Hematopoietic multipotent progenitor cell treated with erythropoietin and hydrocortisone succinate and interleukin-3 and kit ligand, for 8 days (in vitro differentiated cells): Measurements from ENCODE around the gene PYGO2.

Source experiments
- DNase-seq: peaks from one replicate; pipeline ENCODE4 v3.0.0-alpha.2; 2015

The PYGO2 gene

DNA sequence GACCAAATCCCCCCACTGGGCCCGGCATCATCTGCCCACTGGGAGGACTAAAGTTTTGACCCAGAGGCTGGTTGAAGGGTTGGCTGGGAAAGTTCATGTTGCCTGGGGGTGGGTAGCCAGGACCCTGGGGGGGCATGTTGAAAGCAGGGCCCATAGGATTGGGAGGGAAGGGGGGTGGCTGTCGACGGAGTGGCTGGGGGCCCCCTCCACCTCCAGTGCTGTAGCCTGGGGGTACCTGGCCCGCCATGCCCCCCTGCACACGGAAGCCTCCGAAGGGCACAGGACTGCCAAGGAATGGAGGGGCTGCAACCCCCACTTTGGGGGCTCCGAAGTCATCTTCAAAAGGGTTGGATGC, 2.2 kb downstream of the PYGO2 start:
- no peak for DNase-seq

DNA sequence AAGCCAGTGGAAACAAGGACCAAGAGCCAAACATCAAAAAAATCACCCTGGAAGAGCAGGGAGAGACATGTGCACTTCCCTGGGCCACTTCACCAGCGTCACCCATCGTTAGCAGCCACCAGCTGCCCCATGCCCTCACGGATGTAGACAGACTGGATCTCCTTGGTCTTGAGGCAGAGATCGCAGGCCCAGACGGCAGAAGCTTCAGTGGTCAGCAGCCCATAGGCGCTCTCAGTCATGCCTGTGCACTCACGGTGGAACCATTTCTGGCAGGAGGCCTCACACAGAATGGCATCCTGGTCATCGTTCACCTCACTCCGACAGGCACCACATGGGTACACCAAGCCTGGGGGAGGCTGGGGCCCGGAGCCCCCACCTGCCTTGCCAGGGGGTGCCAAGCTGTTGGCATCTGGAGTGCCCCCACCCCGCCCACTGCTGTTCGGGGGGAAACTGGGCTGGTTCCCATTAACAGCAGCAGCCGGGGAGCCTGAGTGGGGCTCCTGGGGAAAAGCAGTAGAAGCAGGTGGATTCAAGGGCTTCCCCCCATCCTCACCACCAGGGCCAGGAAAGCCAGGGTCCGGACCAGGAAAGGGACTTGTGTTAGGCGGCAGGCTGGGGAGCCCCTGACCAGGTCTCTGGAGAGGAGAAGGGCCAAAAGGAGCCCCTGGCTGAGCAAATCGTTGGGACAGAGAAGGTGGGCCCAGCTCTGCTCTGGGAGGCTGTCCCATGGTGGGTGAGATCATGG, 2.7 kb downstream of the PYGO2 start:
- DNase-seq, result no peak

DNA sequence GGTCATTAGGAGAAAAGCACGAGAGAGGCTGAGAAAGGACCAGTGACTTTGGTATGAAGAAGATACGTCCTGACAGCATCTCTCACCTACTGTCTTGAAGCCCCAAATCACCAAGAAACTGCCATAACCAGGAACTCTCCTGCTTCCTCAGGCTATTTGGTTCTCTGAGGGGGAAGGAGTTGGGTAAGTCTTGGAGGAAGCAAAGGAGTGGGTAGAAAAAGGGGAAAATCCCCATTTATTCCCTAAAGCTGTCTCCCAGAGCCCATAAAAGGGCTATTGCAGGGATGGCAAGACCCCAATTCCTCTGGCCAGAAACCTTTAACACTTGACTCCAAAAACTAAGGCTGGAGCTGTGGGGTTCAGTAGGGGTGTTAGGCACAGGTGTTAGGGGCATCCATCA, 3.5 kb downstream of the PYGO2 start:
- DNase-seq, result no peak

DNA sequence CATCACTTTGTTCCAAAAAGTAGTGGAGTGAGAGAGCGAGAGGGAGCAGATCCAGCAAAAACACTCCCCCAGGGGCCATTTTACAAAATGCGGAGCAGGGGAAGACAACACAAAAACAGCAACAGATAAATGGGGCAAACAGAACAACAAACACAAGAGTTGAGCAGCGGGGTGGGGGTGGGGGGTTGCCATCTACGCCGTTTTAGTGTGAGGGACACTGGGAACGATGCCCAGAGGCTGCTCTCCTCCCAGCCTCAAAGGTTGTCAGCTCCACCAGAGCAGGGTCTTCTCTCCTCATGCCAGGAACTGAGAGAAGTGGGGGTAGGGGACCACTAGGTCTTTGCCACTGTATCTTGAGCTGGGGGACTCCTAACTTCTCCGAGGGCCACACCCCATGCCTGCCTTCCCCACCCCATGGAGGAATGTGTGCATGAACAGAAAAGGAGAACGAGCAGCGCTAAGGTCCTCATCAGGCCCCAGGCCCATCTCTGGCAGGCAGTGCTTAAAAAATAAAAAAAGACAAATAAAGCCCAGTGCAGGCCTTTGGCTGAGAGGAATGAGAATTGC, 4.4 kb downstream of the PYGO2 start:
- DNase-seq, result no peak

DNA sequence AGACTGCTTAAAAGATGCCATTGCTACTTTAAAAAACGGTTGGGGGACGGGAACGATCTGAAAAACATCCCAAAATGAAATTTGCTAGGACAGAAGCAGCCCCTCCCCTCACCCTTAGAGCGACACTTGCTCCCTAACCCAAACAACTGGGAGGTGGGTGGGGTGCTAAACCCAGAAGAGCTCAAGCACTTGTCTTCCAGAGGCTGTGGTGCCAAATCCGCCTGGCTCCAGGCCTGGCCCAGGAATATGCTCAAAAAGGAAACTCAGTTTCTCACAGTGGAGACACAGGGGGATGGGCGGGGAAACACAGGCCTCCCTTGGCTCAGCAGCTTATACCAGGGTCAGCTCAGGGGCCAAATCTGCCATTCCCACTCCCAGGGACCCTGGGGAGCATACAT, 5.0 kb downstream of the PYGO2 start:
- no peak for DNase-seq

DNA sequence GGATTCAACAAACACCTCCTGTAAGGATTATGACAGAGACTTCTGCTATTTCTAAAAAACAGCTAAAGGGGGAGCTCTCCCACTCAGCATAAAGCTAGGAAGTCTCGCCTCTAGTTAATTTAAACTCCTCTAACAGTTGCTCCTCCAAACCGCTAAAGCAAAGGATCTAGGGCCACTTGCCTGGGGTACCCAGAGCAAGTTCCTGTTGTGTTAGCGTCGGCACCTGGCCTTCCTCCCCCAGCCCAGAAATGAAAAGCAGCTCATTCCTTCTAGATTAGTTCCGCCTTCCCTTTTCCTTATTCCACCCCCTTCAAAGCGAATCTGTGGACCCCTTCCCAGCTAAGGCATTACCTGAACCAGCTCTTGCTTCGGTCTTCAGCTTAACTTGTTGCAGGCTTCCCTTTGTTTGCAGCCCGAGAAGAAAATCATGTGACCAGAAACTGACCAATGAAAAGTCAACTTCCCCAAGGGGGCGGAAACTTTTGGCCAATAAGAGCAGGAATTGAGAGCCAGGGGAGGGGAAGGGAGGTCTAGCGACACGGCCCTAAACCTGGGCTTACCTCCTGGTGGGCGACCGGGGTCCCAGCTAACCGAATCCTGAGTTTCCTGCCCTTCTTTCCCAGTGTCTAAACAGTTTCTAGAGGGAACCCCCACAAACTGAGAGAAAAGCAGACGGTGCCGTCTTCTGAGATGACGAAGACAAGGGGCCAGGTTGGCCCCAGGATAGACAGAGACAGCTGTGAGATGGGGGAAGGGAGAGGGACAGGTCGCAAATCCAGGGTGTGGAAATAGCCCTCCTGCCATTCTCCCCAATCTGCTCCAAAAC, 5.7 kb downstream of the PYGO2 start, which contains the start of gene PBXIP1:
PBXIP1 (minus strand) TSS at position 382 of the 826 bp plus-strand sequence. CDS start 2,378 bp downstream, outside the sequence.
- DNase-seq, result peak; percentile 96

DNA sequence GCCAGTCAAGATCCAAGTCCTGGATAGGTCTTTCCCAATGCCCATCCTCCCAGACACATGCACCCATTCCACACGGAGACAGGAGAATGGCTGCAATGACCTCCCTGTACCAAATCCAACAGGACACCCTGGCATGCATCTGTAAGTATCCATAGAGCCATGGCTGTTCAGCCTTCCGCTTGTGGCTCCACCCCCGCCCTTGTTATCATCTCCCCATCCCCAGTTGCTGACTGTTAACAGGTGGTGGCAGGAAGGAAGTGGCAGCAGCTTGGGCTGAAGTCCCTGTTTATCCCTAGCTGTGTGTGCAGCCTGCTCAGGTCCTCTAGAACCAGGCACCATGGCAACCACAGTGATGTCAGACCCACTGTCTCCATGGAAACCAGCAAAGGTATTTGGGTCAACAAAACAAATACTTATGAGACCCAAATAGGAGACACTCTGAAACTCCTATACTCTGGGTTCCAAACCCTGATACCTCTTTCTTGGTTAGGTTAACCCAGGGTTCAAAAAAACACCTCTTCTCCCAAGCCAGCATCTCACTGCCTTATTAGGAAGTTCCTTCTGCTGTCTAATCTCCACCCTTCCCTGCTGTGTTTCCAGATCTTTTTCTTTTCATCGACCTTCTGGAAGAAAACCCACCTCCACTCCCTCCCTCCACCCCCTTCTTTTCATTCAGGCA, 6.4 kb downstream of the PYGO2 start:
- peak; percentile 79 for DNase-seq

DNA sequence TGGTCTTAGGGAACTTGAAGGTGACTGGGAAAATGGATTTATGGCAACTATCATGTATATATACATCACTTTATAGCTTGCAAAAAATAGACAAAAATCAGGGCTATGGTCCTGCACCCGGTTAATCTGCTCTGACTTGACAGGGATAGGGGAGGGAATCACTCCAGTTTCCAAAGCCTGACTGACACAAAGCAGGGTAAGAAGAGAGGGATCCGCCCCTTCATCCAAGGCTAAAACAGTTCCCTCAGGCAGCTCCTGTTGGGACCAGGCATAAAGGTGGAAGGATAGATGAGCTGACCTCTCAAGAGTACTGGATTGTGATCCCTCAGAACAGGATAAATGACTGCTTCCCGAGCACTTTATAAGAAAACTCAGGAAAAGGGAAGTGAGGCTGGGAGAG, 7.0 kb downstream of the PYGO2 start:
- no peak for DNase-seq

DNA sequence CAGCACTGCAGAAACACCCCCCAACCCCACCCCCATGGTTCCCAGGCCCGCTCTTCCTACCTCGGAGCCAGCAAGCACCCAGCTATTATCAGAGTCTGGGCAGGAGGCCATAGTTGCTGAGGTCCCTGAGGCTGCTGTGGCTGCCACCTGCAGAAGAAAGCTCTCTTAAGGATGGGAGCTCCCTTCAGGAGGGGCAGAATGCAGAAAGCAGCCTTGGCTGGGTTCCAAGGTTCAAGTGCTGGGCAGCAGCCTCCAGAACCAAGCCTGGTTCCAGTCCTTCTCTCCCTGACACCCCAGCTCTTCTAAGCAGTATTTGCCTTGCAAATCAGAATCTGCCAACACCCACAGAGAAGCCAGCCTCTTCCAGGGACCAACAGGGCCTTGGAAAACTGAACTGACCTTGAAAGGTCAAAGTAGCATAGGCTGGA, 8.0 kb downstream of the PYGO2 start:
- DNase-seq, result no peak

DNA sequence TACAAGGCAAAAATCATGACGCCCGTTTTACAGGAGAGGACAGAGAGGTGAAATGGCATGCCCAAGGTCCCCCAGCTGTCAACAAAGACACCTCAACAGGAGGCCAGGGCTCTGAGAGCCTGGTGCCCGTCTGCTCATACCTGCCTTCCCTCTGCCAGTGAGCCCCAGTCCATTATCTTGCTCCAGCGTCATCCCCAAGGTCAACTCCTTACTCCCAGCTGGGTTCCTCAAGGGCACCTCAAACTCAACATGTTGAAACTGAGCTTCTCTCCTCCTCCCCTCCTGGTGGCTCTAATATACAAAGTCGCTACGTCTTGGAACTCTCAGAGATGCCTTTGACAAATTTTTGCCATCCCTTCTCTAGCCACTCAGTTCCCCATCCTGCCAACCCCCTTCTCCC, 8.9 kb downstream of the PYGO2 start:
- DNase-seq, result no peak

DNA sequence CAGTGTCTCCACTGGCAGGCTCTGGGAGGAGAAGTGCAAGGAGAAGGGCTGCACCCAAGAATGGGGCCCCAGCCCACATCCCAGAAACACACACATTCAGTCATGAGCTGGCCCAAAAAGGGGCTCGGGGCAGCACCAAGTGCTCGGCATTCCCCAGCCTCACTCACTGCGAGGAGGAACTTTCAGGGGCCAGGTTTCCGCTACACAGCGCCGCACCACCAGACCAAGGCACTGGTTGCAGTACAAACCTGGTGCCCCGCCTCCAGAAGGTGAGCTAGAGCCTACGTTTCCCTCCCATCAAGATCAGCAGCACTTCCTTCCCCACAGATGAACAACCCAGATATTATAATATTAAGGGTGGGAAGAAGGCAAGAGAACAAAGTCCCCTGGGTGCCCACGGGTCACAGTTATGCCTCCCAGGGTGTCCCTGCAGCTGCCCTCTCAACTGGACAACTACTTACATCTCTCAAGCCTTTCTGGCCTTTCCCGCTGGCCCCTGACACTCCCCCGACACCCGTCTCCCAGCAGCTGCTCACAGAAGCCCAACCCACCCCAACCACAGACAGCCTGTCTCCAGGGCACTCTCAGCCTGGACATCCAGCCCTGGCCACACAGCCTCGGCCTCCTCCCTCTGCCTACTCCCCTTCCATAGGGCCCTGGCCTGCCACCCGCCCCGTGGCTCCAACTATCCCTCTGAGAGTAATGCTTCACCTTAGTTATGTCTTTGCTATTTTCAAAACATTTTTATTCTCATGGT, 9.5 kb downstream of the PYGO2 start:
- DNase-seq, result no peak

DNA sequence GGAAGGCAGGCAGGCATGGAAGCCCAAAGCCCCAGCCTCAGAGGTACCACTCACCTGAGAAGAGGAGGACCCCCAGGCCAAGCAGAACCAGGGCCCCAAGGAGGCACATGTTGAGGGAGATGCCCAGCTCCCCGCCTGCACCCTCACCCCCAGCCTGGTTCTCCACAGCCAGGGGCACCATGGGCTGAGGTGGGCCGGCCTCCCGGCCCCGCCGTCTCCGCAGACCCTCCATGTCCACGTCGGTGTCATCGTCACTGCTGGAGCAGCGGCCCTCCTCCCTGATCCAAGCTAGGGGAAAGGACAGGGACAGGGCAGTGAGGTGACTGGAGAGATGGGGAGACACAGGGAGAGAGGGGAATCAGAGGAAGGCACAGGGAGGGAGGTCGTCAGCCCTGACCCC, 13.5 kb downstream of the PYGO2 start:
- no peak for DNase-seq

DNA sequence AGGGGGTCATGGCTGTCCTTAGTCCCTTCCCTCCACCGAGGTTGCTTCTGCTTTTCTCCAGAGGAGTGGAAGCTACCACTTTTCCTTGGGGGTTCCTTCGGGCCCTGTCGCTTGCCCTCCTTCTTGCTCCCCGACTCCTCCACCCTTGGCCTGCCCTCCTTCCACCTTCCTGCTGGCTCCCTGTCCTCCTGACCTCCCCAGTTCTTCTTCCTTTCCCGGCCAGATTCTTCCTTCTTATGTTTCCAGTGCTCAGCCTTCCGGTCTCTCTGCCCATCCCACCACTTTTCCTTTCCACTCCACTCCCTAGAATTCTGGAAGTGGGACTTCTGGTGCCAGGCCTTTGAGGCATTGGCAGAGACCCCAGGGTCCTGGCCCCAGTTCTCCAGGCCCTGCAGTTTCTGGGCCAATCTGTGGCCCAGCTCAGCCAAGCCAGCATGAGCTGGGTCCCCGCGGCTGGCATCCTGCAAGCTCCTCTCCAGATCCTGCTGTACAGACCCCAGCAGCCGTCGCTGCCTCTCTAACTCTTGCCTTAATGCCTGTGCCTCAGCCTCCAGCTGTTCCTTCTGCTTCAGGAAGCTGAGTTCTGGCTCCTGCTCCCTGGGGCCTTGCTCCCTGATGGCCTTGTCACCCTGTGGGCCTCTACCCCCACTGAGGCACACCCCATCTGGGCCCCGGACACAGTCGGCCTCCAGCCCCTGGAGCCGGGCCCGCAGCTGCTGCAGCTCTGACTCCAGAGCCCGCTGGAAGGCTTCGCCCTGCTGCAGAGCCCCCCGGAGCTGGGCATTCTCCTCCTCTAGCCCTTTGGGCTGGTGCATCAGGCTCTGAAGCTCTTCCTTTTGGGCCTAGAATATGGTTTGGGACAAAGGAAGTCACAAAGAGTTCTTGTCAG, 15.4 kb downstream of the PYGO2 start:
- no peak for DNase-seq

DNA sequence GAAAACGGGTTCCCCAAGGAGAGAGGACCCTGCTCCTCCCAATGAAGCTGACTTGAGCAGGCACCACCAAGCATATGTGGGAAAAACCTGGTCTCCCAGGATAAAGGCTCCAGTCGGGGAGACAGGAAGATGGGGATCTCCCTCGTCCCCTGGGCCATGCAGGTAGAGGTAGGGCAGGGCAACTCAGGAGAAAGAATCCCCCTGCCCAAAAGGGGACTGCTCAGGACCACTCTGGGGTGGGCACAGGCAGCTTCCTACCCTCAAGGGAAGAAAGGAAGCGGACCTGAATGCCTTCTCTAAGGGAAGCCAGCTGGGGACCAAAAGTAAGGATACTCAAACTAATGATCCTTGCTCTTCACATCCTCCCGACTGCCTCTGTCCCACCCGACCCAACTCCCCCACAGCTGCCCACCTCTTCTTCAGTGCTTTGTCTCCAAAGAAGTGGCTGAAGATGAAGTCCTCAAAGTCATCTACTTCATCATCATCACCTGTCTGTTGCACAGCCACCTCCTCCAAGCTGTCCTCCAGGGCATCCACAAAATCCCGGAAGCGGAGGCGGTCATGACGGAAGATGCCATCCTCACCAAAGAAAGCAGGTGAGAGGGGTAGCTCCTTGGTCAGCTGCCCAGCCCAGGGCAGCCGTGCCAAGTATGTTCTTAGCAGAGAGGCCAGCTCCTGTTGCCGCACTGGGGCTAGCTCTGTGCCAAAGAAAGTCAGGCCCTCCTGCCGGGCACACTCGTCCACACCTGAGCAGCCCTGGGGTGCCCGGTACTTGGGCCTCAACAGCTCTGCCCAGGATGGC, 16.2 kb downstream of the PYGO2 start:
- no peak for DNase-seq

DNA sequence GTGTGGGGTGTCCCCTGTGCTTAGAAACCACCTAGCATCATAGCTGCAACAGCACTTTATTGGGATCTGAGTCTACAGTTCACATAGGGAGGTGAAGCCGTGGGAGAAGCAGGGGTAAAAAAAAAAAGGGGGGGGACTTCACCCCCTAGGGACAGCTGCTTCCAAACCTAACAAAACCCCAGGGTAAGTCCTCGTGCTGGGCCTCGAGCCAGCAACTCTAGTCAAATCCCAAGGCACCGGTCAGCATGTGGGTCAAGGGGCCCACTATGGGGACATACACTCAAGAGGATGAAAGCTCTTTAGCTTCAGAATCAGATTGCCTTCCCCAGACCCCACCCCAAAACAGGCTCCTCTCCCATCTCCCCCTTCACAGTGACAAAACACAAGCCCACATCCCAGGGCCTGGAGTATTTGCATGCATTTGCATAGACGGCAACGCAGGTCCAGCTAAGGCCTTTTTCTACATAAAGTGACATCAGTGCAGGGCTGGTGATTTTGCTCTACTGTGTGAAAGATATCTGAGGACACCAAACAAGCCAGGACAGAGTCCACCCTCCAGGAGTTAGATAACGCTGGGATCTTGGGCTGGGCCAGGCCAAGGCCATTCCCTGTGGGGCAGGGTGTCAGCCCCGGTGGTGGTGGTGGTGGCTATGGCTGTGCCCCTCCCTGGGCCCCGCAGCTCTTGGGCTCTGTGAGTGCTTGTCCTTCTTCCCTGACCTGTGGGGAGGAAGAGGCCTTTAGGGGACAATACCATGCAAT, 17.0 kb downstream of the PYGO2 start:
- no peak for DNase-seq

DNA sequence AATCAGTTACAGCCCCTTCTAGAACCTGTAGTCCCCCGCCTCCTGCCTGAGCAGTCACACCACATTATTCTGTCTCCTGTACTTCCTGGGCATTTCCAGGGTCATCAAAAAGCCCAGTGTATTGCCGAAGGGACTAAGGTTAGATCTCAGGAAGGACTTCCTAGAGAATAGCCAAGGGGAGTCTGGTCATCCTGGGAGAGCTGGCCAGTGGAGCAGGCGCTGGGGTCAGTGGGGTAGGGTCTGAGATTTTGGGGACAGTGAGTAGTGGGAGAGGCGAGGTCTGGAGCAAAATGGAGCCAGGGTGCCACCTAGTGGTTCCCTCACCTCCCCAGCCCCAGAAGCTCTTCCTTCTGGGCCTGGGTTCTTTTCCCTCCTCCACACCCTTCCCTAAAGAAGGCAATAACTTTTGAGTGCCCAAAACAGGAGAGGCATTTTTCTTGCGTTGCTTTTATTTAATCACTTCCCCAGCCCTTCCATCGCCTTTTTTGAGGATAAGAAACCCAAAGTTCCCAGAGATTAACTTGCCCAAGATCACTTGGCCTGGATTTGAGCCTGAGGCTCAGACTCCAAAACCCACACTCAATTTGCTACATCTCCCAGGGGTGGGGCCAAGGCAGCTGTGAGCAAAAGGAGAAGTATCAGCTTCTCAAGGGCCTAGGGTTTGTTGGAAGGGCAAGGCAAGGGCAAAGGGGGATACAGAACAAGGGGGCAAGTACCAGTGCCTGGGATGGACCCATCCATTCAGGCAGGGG, 17.8 kb downstream of the PYGO2 start:
- peak; percentile 43 for DNase-seq

DNA sequence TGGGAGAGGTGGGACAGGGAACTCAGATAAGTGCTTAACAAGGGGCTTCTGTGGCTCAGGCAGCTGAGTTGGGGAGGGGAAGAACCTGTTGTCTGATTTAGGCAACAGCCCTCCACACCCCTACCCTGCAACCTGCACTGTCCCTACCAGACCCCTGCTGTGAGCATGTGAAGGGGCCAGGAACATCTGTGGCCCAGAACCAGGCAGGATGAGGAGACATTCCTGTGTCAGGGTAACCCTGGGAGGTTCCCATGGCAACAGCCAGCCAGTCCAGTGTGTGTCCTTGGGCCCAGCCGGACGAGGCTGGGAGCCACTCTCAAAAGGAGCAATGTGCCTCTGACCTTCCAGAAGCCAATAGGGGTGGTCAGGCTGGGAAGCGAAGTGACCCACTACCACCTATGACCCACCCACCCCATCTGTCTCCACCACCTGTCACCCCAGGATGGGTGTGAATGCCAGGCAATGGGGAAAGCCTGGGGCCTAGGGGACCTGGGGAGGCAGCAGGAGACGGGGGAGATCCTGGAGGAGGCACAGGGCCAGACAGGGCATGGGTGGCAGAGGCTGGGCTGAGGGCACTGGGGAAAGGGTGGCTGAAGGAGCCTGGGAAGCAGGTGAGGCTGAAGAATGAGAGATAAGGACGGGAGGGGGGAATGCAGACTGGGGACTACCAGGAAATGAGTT, 20.1 kb downstream of the PYGO2 start:
- no peak for DNase-seq

DNA sequence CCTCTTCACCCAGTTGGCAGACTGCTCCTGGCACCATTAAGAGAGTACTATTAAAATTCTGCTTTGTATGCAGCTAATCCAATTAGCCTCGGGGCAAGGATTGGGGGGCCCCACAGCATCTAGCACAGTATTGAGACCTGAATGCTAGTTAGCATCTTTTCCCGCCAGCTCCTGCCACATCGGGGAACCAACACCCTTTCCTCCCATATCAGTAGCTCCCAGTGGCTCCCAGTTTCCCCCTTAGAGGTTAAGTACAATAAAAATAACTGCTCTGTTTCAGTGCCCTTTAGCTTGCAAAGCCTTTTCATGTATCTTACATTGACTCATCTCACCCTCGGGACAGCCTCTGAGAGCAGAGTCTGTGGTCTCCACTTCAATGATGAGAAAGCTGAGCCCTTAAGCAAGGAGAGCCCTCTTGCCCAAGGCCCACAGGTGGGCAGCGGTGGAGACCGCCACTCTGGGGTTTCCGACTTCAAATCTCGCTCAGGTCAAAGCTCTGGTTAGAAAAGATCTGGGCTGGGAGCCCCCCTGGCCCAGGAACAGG, 20.9 kb downstream of the PYGO2 start:
- peak; percentile 52 for DNase-seq
